ENCODE measurements around the gene SPATA7. TPM values are rescaled to one million over a fixed set of nuclear protein-coding genes. Genes with fewer than 3 reads are reported as not detected.

Gene SPATA7
- total RNA-seq, 2 experiments from 2014 or later: 1.2 to 1.3 TPM

DNA sequence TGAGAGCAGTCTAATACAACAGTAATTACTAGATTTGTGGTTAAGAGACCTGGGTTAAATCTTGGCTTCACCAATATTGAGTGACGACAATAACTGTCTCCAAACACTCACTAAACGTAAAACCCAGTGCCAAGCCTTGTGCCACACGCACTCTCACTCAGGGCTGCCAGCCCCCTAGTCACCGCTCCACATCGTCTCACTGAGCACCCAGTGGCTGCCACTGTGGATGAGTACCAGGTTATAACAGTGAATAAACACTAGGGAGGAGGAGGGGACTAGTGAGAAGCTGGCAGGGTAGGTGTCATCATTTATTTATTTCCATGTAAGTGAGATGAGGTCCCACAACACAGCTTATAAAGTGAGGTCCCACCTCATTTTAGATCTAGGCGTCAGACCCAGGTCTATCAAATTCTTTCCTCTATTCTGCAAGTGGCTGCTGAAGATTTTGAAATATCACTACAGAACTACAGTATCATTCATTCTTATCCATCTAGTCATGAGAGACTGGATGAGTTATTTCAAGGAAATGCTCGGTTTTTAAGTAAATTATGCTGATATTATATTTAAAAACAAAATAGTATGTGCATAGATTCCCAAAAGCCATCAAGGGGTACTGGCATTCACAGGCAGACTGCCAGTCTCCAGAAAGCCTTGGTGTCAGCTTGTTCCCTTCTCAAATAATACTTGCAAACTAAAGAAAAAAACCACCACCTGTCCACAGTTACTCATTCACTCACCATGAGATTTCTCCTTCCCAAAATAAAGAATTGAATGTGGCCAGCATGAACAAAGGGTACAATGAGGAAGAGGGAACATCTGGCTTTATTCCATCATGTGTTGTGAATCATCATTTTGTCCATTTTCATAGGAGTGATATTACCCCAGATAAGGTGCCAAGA, 85.3 kb downstream of the SPATA7 start:
- intact Hi-C loops (cut with DNase I, micrococcal nuclease): no loop called here
- Histone ChIP-seq H3K4me3 (ENCODE audit: low read length) (no peak overlapping the region), H3K27ac (ENCODE audit: low read depth in 1 of 2, low read length in 2 of 2) (no peak overlapping the region), H3K36me3 (ENCODE audit: insufficient read depth, low read length) (no peaks in the 10 kb centered on the region), H3K4me1 (ENCODE audit: insufficient read depth, low read length) (no peaks in the 10 kb centered on the region), H3K27me3 (ENCODE audit: control insufficient read depth in 1 of 2, insufficient read depth in 2 of 2, low read length in 2 of 2) (no peaks in the 10 kb centered on the region), H3K9me3 (ENCODE audit: control insufficient read depth in 1 of 2, insufficient read depth in 1 of 2, low read length in 2 of 2) (no peaks in the 10 kb centered on the region)
- CTCF ChIA-PET: no interaction called here
- Mint-ChIP-seq H3K4me1 (ENCODE audit: low read depth) (no peaks in the 10 kb centered on the region), H3K27me3 (no peaks in the 10 kb centered on the region), H3K9me3 (no peaks in the 10 kb centered on the region), H3K27ac (no peak overlapping the region), H3K36me3 (ENCODE audit: low read depth) (no peaks in the 10 kb centered on the region), H3K4me3 (no peak overlapping the region)
- no peak for ATAC-seq (ENCODE audit: poor library complexity)
- DNase-seq: no peak
- no peak for TF ChIP-seq CTCF (IDR thresholded peaks at IDR 0.05)
- POLR2A ChIA-PET: no interaction called here

DNA sequence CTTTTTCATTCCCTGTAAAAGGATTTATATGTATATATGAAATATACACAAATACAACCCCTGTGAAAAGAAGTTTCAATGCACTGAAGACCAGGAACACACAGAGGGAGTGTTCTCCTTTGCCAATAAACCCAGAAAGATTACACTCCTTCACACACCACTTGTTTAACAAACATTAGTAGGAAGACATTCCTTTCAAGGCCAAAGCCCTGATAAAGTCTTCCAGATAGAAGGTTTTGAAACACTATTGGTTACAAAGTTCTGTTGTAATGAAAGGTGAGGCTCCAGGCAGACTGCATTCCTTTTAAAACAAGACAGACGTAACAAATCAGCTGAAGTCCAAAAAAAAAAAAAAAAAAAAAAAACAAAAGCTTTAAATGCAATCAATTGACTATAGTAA, 88.3 kb downstream of the SPATA7 start:
- H3K36me3 ChIP-seq (ENCODE audit: insufficient read depth, low read length): no peaks in the 10 kb centered on the region
- no peak overlapping the region for H3K4me3 ChIP-seq (ENCODE audit: low read length)
- H3K27ac ChIP-seq (ENCODE audit: low read depth in 1 of 2, low read length in 2 of 2): no peak overlapping the region
- no peak for TF ChIP-seq CTCF (IDR thresholded peaks at IDR 0.05)
- H3K27me3 ChIP-seq (ENCODE audit: control insufficient read depth in 1 of 2, insufficient read depth in 2 of 2, low read length in 2 of 2): no peaks in the 10 kb centered on the region
- no peak overlapping the region for H3K27ac Mint-ChIP-seq
- H3K9me3 Mint-ChIP-seq: no peaks in the 10 kb centered on the region
- DNase-seq (no peak), ATAC-seq (ENCODE audit: poor library complexity) (no peak)
- no peak overlapping the region for H3K4me3 Mint-ChIP-seq
- no peaks in the 10 kb centered on the region for H3K9me3 ChIP-seq (ENCODE audit: control insufficient read depth in 1 of 2, insufficient read depth in 1 of 2, low read length in 2 of 2)
- H3K27me3 Mint-ChIP-seq: peaks cover 3% of the 10 kb centered on the region
- intact Hi-C loops (cut with DNase I, micrococcal nuclease): no loop called here
- H3K4me1 ChIP-seq (ENCODE audit: insufficient read depth, low read length): no peaks in the 10 kb centered on the region
- no peaks in the 10 kb centered on the region for H3K36me3 Mint-ChIP-seq (ENCODE audit: low read depth)
- ChIA-PET CTCF (no interaction called here), POLR2A (no interaction called here)
- no peaks in the 10 kb centered on the region for H3K4me1 Mint-ChIP-seq (ENCODE audit: low read depth)

DNA sequence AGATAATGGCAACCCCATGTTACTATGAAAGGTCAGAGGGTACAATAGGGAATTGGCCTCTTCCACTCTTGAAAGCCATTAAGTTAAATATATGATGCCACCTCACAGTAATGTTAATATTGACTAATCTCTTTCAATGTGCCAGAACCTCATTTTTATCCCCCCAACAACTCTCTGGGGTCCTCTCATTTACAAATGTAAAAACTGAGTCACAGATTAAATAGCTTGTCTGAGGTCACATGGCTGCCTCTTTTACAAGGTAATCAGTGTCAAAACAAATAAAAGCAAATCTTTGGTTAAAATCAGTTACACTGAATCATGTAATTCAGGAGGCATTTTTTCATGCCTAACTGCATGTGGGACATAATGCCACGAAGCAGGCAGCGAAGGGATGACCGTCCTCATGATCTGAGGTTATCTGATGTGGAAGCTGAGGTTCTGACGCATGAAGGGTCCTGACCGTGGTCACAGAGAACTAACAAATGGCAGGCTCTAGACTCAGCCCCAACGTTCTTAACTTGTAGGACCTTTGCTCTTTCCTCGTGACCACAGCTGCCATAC, 90.8 kb downstream of the SPATA7 start:
- Mint-ChIP-seq H3K4me3 (no peak overlapping the region), H3K4me1 (ENCODE audit: low read depth) (no peaks in the 10 kb centered on the region), H3K36me3 (ENCODE audit: low read depth) (no peaks in the 10 kb centered on the region), H3K27me3 (peaks cover 11% of the 10 kb centered on the region), H3K9me3 (no peaks in the 10 kb centered on the region), H3K27ac (no peak overlapping the region)
- Histone ChIP-seq H3K36me3 (ENCODE audit: insufficient read depth, low read length) (no peaks in the 10 kb centered on the region), H3K27me3 (ENCODE audit: control insufficient read depth in 1 of 2, insufficient read depth in 2 of 2, low read length in 2 of 2) (no peaks in the 10 kb centered on the region), H3K4me3 (ENCODE audit: low read length) (no peak overlapping the region), H3K9me3 (ENCODE audit: control insufficient read depth in 1 of 2, insufficient read depth in 1 of 2, low read length in 2 of 2) (peaks cover 0 to 6% of the 10 kb centered on the region in 2 experiments), H3K27ac (ENCODE audit: low read depth in 1 of 2, low read length in 2 of 2) (no peak overlapping the region), H3K4me1 (ENCODE audit: insufficient read depth, low read length) (no peaks in the 10 kb centered on the region)
- ATAC-seq (ENCODE audit: poor library complexity): no peak
- no peak for DNase-seq
- ChIA-PET CTCF (no interaction called here), POLR2A (no interaction called here)
- TF ChIP-seq CTCF (IDR thresholded peaks at IDR 0.05): no peak
- intact Hi-C loops (cut with DNase I, micrococcal nuclease): no loop called here

Data from CD4-positive, alpha-beta T cell (primary cell).